HepG2 (cell line): ENCODE measurements around the gene IL36B. TPM values are rescaled to one million over a fixed set of nuclear protein-coding genes. Genes with fewer than 3 reads are reported as not detected.

ENCODE experiments used
- CBX5 ChIP-seq: sonication (generic); formaldehyde crosslinking; IDR thresholded peaks from 2 replicates; pipeline ENCODE4 v1.4.0; 2020; ENCODE audit warnings: missing genetic modification reagents, borderline replicate concordance
- CEBPB ChIP-seq: IDR thresholded peaks from 2 replicates; pipeline ENCODE4 v1.6.1; 2011; ENCODE audit warnings: low read depth, low read length, improper control_type of control experiment, borderline replicate concordance
- ELF1 ChIP-seq: sonication (generic); formaldehyde crosslinking; IDR thresholded peaks from 2 replicates; pipeline ENCODE4 v1.4.0; 2020; ENCODE audit warnings: missing genetic modification reagents
- FOXJ3 ChIP-seq: sonication (generic); formaldehyde crosslinking; IDR thresholded peaks from 2 replicates; pipeline ENCODE4 v1.4.0; 2020; ENCODE audit warnings: missing genetic modification reagents, mild to moderate bottlenecking, borderline replicate concordance
- GATAD2A ChIP-seq: IDR thresholded peaks from 2 replicates; pipeline ENCODE4 v1.6.1; 2016
- HOXA5 ChIP-seq: sonication (generic); formaldehyde crosslinking; IDR thresholded peaks from 2 replicates; pipeline ENCODE4 v1.4.0; 2020; ENCODE audit warnings: missing genetic modification reagents
- HOXD1 ChIP-seq: sonication (generic); formaldehyde crosslinking; IDR thresholded peaks from 2 replicates; pipeline ENCODE4 v1.5.0; 2020; ENCODE audit warnings: missing genetic modification reagents
- LCORL ChIP-seq, 2 experiments: fragments of 450-650 bp in 1 of 2; sonication (generic) in 1 of 2; formaldehyde crosslinking in 1 of 2; IDR thresholded peaks; 2 replicates each; pipeline versions ENCODE4 v1.5.0 to v1.6.1; 2017 to 2020; ENCODE audit warnings: antibody characterized with exemption in 1 of 2, missing genetic modification reagents in 1 of 2
- NFIC ChIP-seq: IDR thresholded peaks from 2 replicates; pipeline ENCODE4 v1.6.1; 2012; ENCODE audit warnings: mild to moderate bottlenecking, low read length, inconsistent platforms
- NR2F1 ChIP-seq, 2 experiments: fragments of 450-650 bp in 1 of 2; formaldehyde crosslinking in 1 of 2; IDR thresholded peaks; 2 replicates each; pipeline versions ENCODE4 v1.5.0 to v1.6.1; 2016 to 2020; ENCODE audit warnings: mild to moderate bottlenecking in 1 of 2, missing compliant biosample characterization in 1 of 2, missing genetic modification reagents in 1 of 2, moderate library complexity in 1 of 2
- NR2F6 ChIP-seq, 2 experiments: IDR thresholded peaks; 2 replicates each; pipeline ENCODE4 v1.6.1; 2016; ENCODE audit warnings: antibody characterized with exemption in 1 of 2, mild to moderate bottlenecking in 1 of 2
- SAP130 ChIP-seq: IDR thresholded peaks from 2 replicates; pipeline ENCODE4 v1.6.1; 2016; ENCODE audit warnings: low read depth
- SOX13 ChIP-seq, 3 experiments: fragments of 450-650 bp in 1 of 3; sonication (generic) in 1 of 3; formaldehyde crosslinking in 1 of 3; IDR thresholded peaks in 2 of 3; conservative IDR thresholded peaks in 1 of 3; 2 replicates each; pipeline versions ENCODE4 v1.5.0 to v1.6.1; 2016 to 2020; ENCODE audit warnings: antibody characterized with exemption in 1 of 3, mild to moderate bottlenecking in 1 of 3, missing compliant biosample characterization in 1 of 3, missing genetic modification reagents in 1 of 3, moderate library complexity in 1 of 3
- TARDBP ChIP-seq: sonication (generic); formaldehyde crosslinking; IDR thresholded peaks from 2 replicates; pipeline ENCODE4 v1.8.0; 2022; ENCODE audit warnings: mild to moderate bottlenecking, missing genetic modification reagents
- ZBTB20 ChIP-seq: sonication (generic); formaldehyde crosslinking; IDR thresholded peaks from 2 replicates; pipeline ENCODE4 v1.8.1; 2023; ENCODE audit warnings: missing genetic modification reagents, low read depth, mild to moderate bottlenecking, borderline replicate concordance
- ZMYM4 ChIP-seq: sonication (generic); formaldehyde crosslinking; IDR thresholded peaks from 2 replicates; pipeline ENCODE4 v1.8.1; 2023; ENCODE audit warnings: mild to moderate bottlenecking, missing genetic modification reagents
- ZNF292 ChIP-seq: sonication (generic); formaldehyde crosslinking; IDR thresholded peaks from 2 replicates; pipeline ENCODE4 v1.8.1; 2022; ENCODE audit warnings: mild to moderate bottlenecking, low read depth, missing genetic modification reagents, borderline replicate concordance
- ZNF510 ChIP-seq: sonication (generic); formaldehyde crosslinking; IDR thresholded peaks from 2 replicates; pipeline ENCODE4 v1.4.0; 2020; ENCODE audit warnings: low read depth, mild to moderate bottlenecking, missing genetic modification reagents
- ZNF629 ChIP-seq: sonication (generic); formaldehyde crosslinking; conservative IDR thresholded peaks from 2 replicates; pipeline ENCODE4 v1.5.0; 2020; ENCODE audit warnings: missing genetic modification reagents
- ZNF747 ChIP-seq: sonication (generic); formaldehyde crosslinking; IDR thresholded peaks from 2 replicates; pipeline ENCODE4 v1.8.1; 2023; ENCODE audit warnings: missing genetic modification reagents, mild to moderate bottlenecking, borderline replicate concordance
- polyA plus RNA-seq, 8 experiments: library from polyadenylated mRNA; depleted of rRNA in 3 of 8; stranded (reverse) in 7 of 8; unstranded in 1 of 8; fragments of >200 nt; fragmentation: Illumina TruSeq in 4 of 8; extraction: Trizol in 4 of 8; gene quantifications; 2 replicates each; pipeline versions ENCODE4 v1.2.1 to v1.2.3, GENCODE V29; 2011 to 2016; ENCODE audit warnings: low read depth in 4 of 8, missing spikeins in 1 of 8, mixed read lengths in 1 of 8; ENCODE audit not compliant: insufficient read depth in 1 of 8
- total RNA-seq, 5 experiments: library from RNA; depleted of rRNA; stranded (reverse); fragments of >200 nt; fragmentation: Illumina TruSeq; extraction: Trizol; gene quantifications; 2 replicates each; pipeline ENCODE4 v1.2.3, GENCODE V29; 2016; ENCODE audit warnings: low read depth in 1 of 5
- TF ChIP-seq, protein P1 (sequence below): sonication (generic); formaldehyde crosslinking; IDR thresholded peaks from 2 replicates; pipeline ENCODE4 v1.4.0; 2020; ENCODE audit warnings: mild to moderate bottlenecking, missing genetic modification reagents

Gene IL36B
- total and polyA plus RNA-seq, 2 of the 13 experiments (the other 11 are each of a cell fraction or from before 2014, with no cell fraction given): not detected

DNA sequence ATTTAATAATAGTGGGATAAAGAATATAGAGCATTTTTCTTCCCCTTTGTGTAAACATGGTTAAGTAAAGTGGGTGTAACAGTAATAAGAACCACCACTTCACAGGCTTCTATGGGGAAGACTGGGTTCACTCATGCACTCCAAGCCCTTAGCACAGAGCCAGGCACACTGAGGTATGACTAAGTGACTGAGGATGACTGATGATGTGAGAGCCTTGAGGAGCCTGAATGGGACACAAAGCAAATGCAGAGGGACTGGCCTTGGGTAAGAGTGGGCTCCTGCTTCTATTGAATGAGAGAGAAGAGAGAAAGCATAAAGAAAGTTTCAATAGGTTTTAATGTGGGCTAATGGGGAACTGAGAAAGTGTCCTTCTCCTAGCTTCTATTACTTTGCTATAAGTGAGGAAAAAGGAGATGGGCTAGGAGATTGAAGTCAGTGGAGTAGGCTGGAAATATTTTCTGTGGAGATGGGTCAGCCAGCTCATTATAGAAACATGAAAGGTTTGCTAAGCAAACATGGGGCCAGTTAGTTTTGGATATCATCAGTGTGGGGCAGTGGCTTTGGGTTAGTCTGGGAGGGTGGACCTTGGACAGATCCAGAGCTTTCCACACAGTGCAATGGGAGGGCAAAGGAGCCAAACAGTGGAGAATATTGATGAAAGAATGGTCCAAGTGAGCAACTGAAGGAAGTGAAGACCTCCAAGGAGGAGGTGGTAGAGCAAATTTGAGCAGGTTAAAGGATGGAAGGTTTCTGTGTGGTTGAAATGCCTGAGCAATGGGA lies 35.7 kb upstream of the IL36B start (continued):
- TF ChIP-seq, protein P1, sequence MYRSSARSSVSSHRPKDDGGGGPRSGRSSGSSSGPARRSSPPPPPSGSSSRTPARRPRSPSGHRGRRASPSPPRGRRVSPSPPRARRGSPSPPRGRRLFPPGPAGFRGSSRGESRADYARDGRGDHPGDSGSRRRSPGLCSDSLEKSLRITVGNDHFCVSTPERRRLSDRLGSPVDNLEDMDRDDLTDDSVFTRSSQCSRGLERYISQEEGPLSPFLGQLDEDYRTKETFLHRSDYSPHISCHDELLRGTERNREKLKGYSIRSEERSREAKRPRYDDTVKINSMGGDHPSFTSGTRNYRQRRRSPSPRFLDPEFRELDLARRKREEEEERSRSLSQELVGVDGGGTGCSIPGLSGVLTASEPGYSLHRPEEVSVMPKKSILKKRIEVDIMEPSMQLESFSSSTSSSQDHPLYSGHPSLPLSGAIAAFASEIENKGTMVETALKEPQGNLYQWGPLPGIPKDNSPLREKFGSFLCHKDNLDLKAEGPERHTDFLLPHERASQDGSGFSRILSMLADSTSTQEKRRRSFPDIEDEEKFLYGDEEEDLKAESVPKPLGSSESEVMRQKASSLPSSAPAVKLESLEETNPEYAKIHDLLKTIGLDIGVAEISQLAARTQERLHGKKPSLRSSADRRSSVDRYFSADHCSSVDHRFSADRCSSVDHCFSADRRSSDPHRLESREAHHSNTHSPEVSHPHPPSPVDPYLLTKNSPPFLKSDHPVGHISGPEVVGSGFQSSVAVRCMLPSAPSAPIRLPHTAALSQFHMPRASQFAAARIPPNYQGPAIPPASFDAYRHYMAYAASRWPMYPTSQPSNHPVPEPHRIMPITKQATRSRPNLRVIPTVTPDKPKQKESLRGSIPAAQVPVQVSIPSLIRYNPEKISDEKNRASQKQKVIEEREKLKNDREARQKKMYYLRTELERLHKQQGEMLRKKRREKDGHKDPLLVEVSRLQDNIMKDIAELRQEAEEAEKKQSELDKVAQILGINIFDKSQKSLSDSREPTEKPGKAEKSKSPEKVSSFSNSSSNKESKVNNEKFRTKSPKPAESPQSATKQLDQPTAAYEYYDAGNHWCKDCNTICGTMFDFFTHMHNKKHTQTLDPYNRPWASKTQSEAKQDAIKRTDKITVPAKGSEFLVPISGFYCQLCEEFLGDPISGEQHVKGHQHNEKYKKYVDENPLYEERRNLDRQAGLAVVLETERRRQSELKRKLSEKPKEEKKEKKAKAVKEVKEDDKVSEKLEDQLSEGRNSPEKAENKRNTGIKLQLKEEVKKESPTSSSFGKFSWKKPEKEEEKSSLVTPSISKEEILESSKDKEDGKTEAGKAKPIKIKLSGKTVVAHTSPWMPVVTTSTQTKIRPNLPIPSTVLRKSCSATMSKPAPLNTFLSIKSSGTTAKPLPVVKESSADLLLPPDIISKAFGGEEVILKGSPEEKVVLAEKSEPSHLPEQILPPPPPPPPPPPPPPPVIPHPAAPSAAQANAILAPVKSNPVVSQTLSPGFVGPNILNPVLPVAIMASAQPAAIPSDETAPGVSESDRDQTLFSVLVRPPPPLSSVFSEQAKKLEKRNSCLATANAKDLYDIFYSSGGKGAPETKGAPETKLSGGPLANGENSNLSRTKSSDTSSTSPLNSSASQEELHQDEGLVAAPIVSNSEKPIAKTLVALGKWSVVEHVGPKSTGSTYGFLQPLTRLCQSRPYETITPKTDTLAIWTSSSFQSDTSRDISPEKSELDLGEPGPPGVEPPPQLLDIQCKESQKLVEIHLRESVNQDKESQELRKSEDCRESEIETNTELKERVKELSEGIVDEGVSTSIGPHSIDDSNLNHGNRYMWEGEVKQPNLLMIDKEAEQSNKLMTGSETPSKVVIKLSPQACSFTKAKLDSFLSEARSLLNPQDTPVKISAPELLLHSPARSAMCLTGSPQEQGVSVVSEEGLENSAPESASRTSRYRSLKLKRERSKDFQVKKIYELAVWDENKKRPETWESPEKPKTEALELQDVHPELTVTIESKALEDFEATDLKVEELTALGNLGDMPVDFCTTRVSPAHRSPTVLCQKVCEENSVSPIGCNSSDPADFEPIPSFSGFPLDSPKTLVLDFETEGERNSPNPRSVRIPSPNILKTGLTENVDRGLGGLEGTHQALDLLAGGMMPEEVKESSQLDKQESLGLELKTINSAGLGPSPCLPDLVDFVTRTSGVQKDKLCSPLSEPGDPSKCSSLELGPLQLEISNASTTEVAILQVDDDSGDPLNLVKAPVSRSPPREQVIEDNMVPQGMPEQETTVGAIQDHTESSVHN (CRISPR knock-in tag): no peak
- 0 out of 2 replicates have a peak, but pooled peaks have one; percentile 35 for TF ChIP-seq HOXD1 (CRISPR knock-in tag)
- TF ChIP-seq GATAD2A (CRISPR knock-in tag): peak; percentile 87
- TF ChIP-seq CBX5: no peak
- peak; percentile 84 for TF ChIP-seq ZMYM4 (CRISPR knock-in tag)
- 0 out of 2 replicates have a peak, but pooled peaks have one; percentile 34 for TF ChIP-seq HOXA5
- 0 out of 4 replicates have a peak, but pooled peaks of 1 of the 2 experiments have one; percentile 38 for TF ChIP-seq NR2F1 (CRISPR knock-in tag; IDR thresholded peaks at IDR 0.05)
- peak; percentile 66; the same call in 1 of the 2 replicates for TF ChIP-seq ZBTB20 (CRISPR knock-in tag)
- TF ChIP-seq CEBPB: peak; percentile 43; the same call in 1 of the 2 replicates
- TF ChIP-seq TARDBP (CRISPR knock-in tag): peak; percentile 84
- TF ChIP-seq ELF1 (CRISPR knock-in tag): 0 out of 2 replicates have a peak, but pooled peaks have one; percentile 10
- TF ChIP-seq FOXJ3 (CRISPR knock-in tag): 0 out of 2 replicates have a peak, but pooled peaks have one; percentile 36
- TF ChIP-seq ZNF747 (CRISPR knock-in tag): 0 out of 2 replicates have a peak, but pooled peaks have one; percentile 57
- 0 out of 2 replicates have a peak, but pooled peaks have one; percentile 46 for TF ChIP-seq NR2F6 (IDR thresholded peaks at IDR 0.05)
- TF ChIP-seq NR2F6 (CRISPR knock-in tag; IDR thresholded peaks at IDR 0.05): peak; percentile 68
- no peak for TF ChIP-seq SOX13 (IDR thresholded peaks at IDR 0.05)
- peak in 1 of 2 experiments; percentile 80; a peak in 2 of 4 replicates for TF ChIP-seq SOX13 (CRISPR knock-in tag; conservative IDR thresholded peaks at IDR 0.05 in 1 of 2, IDR thresholded peaks at IDR 0.05 in 1 of 2)
- peak; percentile 77 for TF ChIP-seq SAP130
- TF ChIP-seq LCORL (IDR thresholded peaks at IDR 0.05): peak; percentile 73; the same call in 1 of the 2 replicates
- TF ChIP-seq LCORL (CRISPR knock-in tag; IDR thresholded peaks at IDR 0.05): peak; percentile 99
- TF ChIP-seq ZNF510: no peak
- peak; percentile 95 for TF ChIP-seq ZNF629 (CRISPR knock-in tag)
- TF ChIP-seq NFIC: 0 out of 2 replicates have a peak, but pooled peaks have one; percentile 48
- 0 out of 2 replicates have a peak, but pooled peaks have one; percentile 47 for TF ChIP-seq ZNF292 (CRISPR knock-in tag)
